ENCODE results near the gene DYRK1A. TPM values are rescaled to one million over a fixed set of nuclear protein-coding genes. Genes with fewer than 3 reads are reported as not detected.

The DYRK1A gene
- total RNA-seq, 2 experiments from 2014 or later, result 63.1 to 64.3 TPM

GRCh38 chr21:37432710-37433455 lies 66.3 kb downstream of the DYRK1A start:
- Mint-ChIP-seq H3K36me3 (peaks cover 39% of the 10 kb centered on the region), H3K27me3 (no peaks in the 10 kb centered on the region), H3K4me1 (peaks cover 53% of the 10 kb centered on the region), H3K27ac (no peak overlapping the region), H3K9me3 (peaks cover 1% of the 10 kb centered on the region), H3K4me3 (no peak overlapping the region)
- DNase-seq, result no peak

GRCh38 chr21:37433456-37433840 lies 66.9 kb downstream of the DYRK1A start:
- DNase-seq, result no peak
- H3K27ac Mint-ChIP-seq, result no peak overlapping the region
- H3K4me1 Mint-ChIP-seq, result peaks cover 47% of the 10 kb centered on the region
- H3K36me3 Mint-ChIP-seq, result peaks cover 39% of the 10 kb centered on the region
- H3K27me3 Mint-ChIP-seq, result no peaks in the 10 kb centered on the region
- no peak overlapping the region for H3K4me3 Mint-ChIP-seq
- peaks cover 1% of the 10 kb centered on the region for H3K9me3 Mint-ChIP-seq

GRCh38 chr21:37435120-37435519 lies 68.5 kb downstream of the DYRK1A start:
- Mint-ChIP-seq H3K27ac (no peak overlapping the region), H3K4me1 (peaks cover 42% of the 10 kb centered on the region), H3K9me3 (peaks cover 7% of the 10 kb centered on the region)

DNA sequence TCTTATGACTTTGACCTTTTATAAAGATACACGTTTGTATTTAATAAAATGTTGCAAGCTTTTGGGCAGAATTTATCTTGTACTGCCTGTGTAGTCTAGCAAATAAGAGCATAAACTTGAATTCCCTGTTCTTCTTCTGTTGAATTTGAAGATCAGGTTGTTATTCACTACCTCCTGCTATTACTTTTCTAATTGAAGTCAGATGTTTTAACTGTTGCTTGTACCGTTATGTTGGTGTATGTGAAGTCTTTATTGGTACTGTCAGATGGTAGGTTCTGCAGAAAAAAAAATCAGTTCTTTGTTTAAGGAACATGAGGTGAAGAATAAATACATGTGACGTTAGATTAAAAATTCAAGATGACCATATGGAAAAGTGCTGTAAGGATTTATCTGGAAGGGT lies 69.1 kb downstream of the DYRK1A start:
- H3K27me3 Mint-ChIP-seq, result no peaks in the 10 kb centered on the region
- peaks cover 40% of the 10 kb centered on the region for H3K36me3 Mint-ChIP-seq
- peaks cover 7% of the 10 kb centered on the region for H3K9me3 Mint-ChIP-seq
- H3K4me1 Mint-ChIP-seq, result peaks cover 39% of the 10 kb centered on the region
- no peak for DNase-seq
- no peak overlapping the region for H3K27ac Mint-ChIP-seq
- H3K4me3 Mint-ChIP-seq, result no peak overlapping the region

More at GRCh38 chr21:37435120-37435519, 68.5 kb downstream of the DYRK1A start:
- peak; percentile 43 for DNase-seq
- no peak overlapping the region for H3K4me3 Mint-ChIP-seq
- peaks cover 42% of the 10 kb centered on the region for H3K36me3 Mint-ChIP-seq
- H3K27me3 Mint-ChIP-seq, result no peaks in the 10 kb centered on the region

DNA sequence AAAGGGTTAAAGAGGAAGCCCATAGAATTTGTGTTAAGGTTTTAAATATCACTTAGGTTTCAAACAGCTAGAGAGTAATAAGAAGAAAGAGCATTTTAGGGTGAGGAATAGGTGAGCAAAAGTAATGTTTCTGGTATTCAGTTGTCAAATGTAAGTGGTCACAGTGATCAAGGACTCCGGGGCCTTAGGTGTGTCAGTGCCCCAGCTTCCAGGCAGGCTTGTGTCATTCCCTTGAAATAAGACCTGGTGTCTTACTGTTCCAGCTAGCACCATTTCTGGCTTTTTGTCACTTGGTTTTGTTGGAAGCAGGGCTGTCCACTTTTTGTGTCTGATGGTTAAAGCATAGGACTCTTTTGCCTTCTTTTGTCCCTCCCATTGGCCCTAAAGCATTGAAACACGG lies 69.6 kb downstream of the DYRK1A start:
- peaks cover 7% of the 10 kb centered on the region for H3K9me3 Mint-ChIP-seq
- H3K27ac Mint-ChIP-seq, result no peak overlapping the region
- H3K27me3 Mint-ChIP-seq, result no peaks in the 10 kb centered on the region
- no peak overlapping the region for H3K4me3 Mint-ChIP-seq
- DNase-seq, result no peak
- H3K4me1 Mint-ChIP-seq, result peaks cover 38% of the 10 kb centered on the region
- peaks cover 38% of the 10 kb centered on the region for H3K36me3 Mint-ChIP-seq

DNA sequence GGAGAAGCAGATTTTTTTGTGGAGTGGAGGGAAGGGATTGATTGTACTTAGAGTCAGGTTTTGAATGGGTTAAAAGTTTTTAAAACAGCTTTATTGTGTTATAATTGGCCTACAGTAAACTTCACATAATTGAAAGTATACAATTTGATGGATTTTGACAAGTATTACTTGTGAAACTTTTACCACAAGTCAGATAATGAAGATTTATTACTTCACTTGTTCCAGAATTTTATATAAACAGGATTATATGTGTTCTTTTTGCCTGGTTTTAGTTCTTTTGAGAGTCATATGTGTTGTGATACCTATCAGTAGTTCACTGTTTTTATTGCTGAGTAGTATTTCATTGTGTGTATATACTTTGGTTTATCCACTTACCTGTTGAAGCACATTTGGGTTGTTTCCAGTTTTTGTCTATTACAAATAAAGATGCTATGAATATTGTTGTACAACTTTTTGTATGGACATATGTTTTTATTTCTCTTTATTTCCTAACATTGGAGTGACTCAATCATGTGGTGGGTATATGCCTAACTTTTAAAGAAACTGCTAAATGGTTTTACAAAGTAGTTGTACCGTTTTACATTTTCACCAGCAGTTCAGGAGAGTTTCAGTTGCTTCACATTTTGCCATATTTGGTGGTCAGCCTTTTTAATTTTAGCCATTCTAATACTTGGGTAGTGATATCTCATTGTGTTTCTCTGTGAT lies 71.0 kb downstream of the DYRK1A start:
- peaks cover 37% of the 10 kb centered on the region for H3K36me3 Mint-ChIP-seq

GRCh38 chr21:37443683-37444082 lies 77.1 kb downstream of the DYRK1A start:
- H3K9me3 Mint-ChIP-seq, result peaks cover 7% of the 10 kb centered on the region
- no peaks in the 10 kb centered on the region for H3K27me3 Mint-ChIP-seq
- H3K27ac Mint-ChIP-seq, result no peak overlapping the region
- H3K4me1 Mint-ChIP-seq, result peaks cover 74% of the 10 kb centered on the region
- H3K36me3 Mint-ChIP-seq, result peaks cover 33% of the 10 kb centered on the region
- no peak for DNase-seq
- no peak overlapping the region for H3K4me3 Mint-ChIP-seq

More for the DNA sequence above, 71.0 kb downstream of the DYRK1A start:
- no peak overlapping the region for H3K4me3 Mint-ChIP-seq
- H3K27me3 Mint-ChIP-seq, result no peaks in the 10 kb centered on the region
- H3K27ac Mint-ChIP-seq, result peak overlapping the region; percentile 49
- DNase-seq, result no peak
- peaks cover 7% of the 10 kb centered on the region for H3K9me3 Mint-ChIP-seq
- H3K4me1 Mint-ChIP-seq, result peaks cover 39% of the 10 kb centered on the region

DNA sequence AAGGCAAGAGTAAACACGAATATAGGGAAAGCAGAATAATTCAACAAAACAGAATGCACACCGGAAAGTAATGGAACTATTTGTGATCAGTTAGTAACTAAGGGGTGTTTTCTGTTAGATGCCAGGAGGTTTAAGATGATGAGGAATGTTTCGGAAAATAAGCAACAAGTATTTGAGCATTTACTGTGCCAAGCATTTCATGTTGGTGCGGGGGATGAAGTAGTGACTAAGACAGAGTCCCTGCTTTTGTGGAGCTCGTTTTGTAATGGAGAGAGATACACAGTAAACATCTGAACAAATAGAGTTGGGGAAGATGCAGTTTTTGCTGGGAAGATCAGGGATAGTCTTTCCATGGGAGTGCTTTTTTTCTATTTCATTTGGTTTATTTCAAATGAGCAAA lies 78.7 kb downstream of the DYRK1A start:
- Mint-ChIP-seq H3K4me3 (no peak overlapping the region), H3K9me3 (no peaks in the 10 kb centered on the region), H3K36me3 (peaks cover 35% of the 10 kb centered on the region), H3K4me1 (peaks cover 78% of the 10 kb centered on the region), H3K27ac (no peak overlapping the region), H3K27me3 (no peaks in the 10 kb centered on the region)
- DNase-seq, result no peak

DNA sequence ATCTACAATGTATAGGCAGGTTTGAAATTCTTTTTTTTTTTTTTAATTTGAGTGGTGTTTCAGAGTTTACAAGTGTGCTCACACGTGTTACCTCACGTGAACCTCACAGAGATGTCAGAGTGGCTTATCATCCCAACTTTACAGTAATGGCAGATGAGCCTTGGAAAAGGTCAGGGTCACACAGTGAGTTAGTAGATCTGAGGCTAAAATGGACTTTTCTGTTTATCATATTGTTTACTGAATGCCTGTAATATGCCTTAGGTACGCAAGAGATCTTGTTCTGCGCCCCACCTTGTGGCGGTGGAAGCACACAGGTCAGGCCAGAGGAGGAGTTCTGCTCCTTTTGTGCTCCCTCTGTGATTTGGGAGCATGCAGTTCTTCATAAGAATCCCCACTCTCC lies 80.0 kb downstream of the DYRK1A start:
- Mint-ChIP-seq H3K4me3 (no peak overlapping the region), H3K36me3 (peaks cover 33% of the 10 kb centered on the region), H3K9me3 (no peaks in the 10 kb centered on the region), H3K27me3 (no peaks in the 10 kb centered on the region), H3K4me1 (peaks cover 75% of the 10 kb centered on the region), H3K27ac (peak overlapping the region; percentile 27)
- no peak for DNase-seq

- Mint-ChIP-seq H3K36me3 (peaks cover 37% of the 10 kb centered on the region), H3K27me3 (no peaks in the 10 kb centered on the region), H3K4me3 (no peak overlapping the region), H3K9me3 (peaks cover 1% of the 10 kb centered on the region), H3K27ac (peak overlapping the region; percentile 75), H3K4me1 (peaks cover 75% of the 10 kb centered on the region)
- DNase-seq, result no peak
Measured at GRCh38 chr21:37447288-37447936, 80.8 kb downstream of the DYRK1A start.

GRCh38 chr21:37449302-37449937 lies 82.8 kb downstream of the DYRK1A start:
- no peaks in the 10 kb centered on the region for H3K27me3 Mint-ChIP-seq
- H3K9me3 Mint-ChIP-seq, result peaks cover 1% of the 10 kb centered on the region
- no peak for DNase-seq
- no peak overlapping the region for H3K4me3 Mint-ChIP-seq
- H3K36me3 Mint-ChIP-seq, result peaks cover 31% of the 10 kb centered on the region
- H3K4me1 Mint-ChIP-seq, result peaks cover 68% of the 10 kb centered on the region
- no peak overlapping the region for H3K27ac Mint-ChIP-seq

DNA sequence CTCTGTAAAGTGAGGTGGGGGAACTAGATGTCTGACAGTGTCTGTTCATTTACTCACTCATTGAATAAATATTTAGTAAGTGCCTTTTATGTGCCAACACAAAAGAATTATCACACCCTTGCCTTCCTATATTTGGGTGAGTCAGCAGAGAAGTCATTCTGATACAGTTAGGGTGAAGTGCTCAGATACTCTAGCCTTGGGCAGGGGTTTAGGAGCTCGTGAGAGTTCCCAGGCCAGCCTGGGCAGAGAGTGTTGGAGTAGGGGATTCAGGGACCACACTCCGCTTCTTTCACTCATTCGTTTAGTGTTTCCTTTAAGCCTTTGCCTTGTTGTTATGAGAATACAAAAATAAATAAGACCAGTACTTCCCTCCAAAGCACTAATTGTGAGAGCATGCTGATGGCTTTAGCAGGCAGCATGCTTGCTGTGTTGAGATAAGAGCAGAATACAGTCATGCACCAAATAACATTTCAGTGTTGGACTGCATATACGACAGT lies 83.9 kb downstream of the DYRK1A start:
- Mint-ChIP-seq H3K27me3 (no peaks in the 10 kb centered on the region), H3K9me3 (peaks cover 1% of the 10 kb centered on the region), H3K4me3 (no peak overlapping the region), H3K4me1 (peaks cover 69% of the 10 kb centered on the region), H3K36me3 (peaks cover 29% of the 10 kb centered on the region), H3K27ac (peak overlapping the region; percentile 35)
- no peak for DNase-seq

- peaks cover 32% of the 10 kb centered on the region for H3K36me3 Mint-ChIP-seq
- no peaks in the 10 kb centered on the region for H3K27me3 Mint-ChIP-seq
- peaks cover 1% of the 10 kb centered on the region for H3K9me3 Mint-ChIP-seq
- DNase-seq, result no peak
- peaks cover 72% of the 10 kb centered on the region for H3K4me1 Mint-ChIP-seq
- no peak overlapping the region for H3K27ac Mint-ChIP-seq
- H3K4me3 Mint-ChIP-seq, result no peak overlapping the region
Measured at GRCh38 chr21:37451446-37451845, 84.9 kb downstream of the DYRK1A start.

- no peaks in the 10 kb centered on the region for H3K27me3 Mint-ChIP-seq
- H3K4me3 Mint-ChIP-seq, result no peak overlapping the region
- peaks cover 71% of the 10 kb centered on the region for H3K4me1 Mint-ChIP-seq
- no peak overlapping the region for H3K27ac Mint-ChIP-seq
- peaks cover 32% of the 10 kb centered on the region for H3K36me3 Mint-ChIP-seq
- H3K9me3 Mint-ChIP-seq, result peaks cover 1% of the 10 kb centered on the region
- DNase-seq, result no peak
Measured at GRCh38 chr21:37452227-37452626, 85.7 kb downstream of the DYRK1A start.

GRCh38 chr21:37453350-37453749 lies 86.8 kb downstream of the DYRK1A start:
- peaks cover 36% of the 10 kb centered on the region for H3K36me3 Mint-ChIP-seq
- DNase-seq, result no peak
- H3K27me3 Mint-ChIP-seq, result no peaks in the 10 kb centered on the region
- H3K27ac Mint-ChIP-seq, result peak overlapping the region; percentile 1
- H3K4me1 Mint-ChIP-seq, result peaks cover 73% of the 10 kb centered on the region
- H3K9me3 Mint-ChIP-seq, result peaks cover 1% of the 10 kb centered on the region
- H3K4me3 Mint-ChIP-seq, result no peak overlapping the region

Measured in activated naive CD8-positive, alpha-beta T cell treated with anti-CD3 and anti-CD28 coated beads for 36 hours (primary cell).